ENCODE results near the gene GPR160. TPM values are rescaled to one million over a fixed set of nuclear protein-coding genes. Genes with fewer than 3 reads are reported as not detected.
"Not testable (repeated sequence)": the region's sequence is repeated elsewhere in the genome, so short reads cannot be mapped to it uniquely, and the experiment has no call there.

The GPR160 gene
- 1 to 10 TPM; 1.3 to 1.6 TPM for total RNA-seq
- long read RNA-seq, partial matches to known transcripts: 0 of 1 reads
- long read RNA-seq, other reads (novel, unspliced or antisense): 1 of 1 reads

- ATAC-seq (peak; percentile 86 to 93), DNase-seq (peak; percentile 72)
- intact Hi-C loops (cut with DNase I): no loop called here
These were observed at the start of gene GPR160 for GRCh38 chr3:170037463-170038433. TSS of gene GPR160 (plus strand) at chr3:170037995. CDS start at chr3:170083973, 45,978 bp downstream.

- intact Hi-C loops (cut with DNase I): no loop called here
- ATAC-seq (no peak), DNase-seq (no peak)
These were observed 47.4 kb upstream of the GPR160 start for GRCh38 chr3:169990431-169990830.

GRCh38 chr3:169992156-169992555 is 45.6 kb upstream of the GPR160 start:
- peak in 1 of 2 donors; percentile 42 for ATAC-seq
- intact Hi-C loops (cut with DNase I): no loop called here
- DNase-seq: no peak

- intact Hi-C loops (cut with DNase I): no loop called here
- no peak for ATAC-seq
- no peak for DNase-seq
These were observed 45.0 kb upstream of the GPR160 start for GRCh38 chr3:169992781-169993180.

- no peak for DNase-seq
- no peak for ATAC-seq
- intact Hi-C loops (cut with DNase I): no loop called here
These were observed 44.0 kb upstream of the GPR160 start for GRCh38 chr3:169993761-169994160.

- intact Hi-C loops (cut with DNase I): no loop called here
- ATAC-seq: no peak
- no peak for DNase-seq
These were observed 41.7 kb upstream of the GPR160 start for GRCh38 chr3:169996063-169996462.

- peak in 1 of 2 donors; percentile 81 for ATAC-seq
- no peak for DNase-seq
- intact Hi-C loops (cut with DNase I): no loop called here
These were observed 39.1 kb upstream of the GPR160 start for GRCh38 chr3:169998668-169999131.

GRCh38 chr3:169999433-169999832 is 38.4 kb upstream of the GPR160 start:
- intact Hi-C loops (cut with DNase I): no loop called here
- no peak for ATAC-seq
- DNase-seq: no peak

GRCh38 chr3:170000051-170000450 is 37.7 kb upstream of the GPR160 start:
- intact Hi-C loops (cut with DNase I): no loop called here
- DNase-seq: no peak

GRCh38 chr3:170002231-170002630 is 35.6 kb upstream of the GPR160 start:
- ATAC-seq: no peak
- intact Hi-C loops (cut with DNase I): no loop called here
- DNase-seq: no peak

More at GRCh38 chr3:170000051-170000450, 37.7 kb upstream of the GPR160 start:
- ATAC-seq: no peak

GRCh38 chr3:170002879-170003278 is 34.9 kb upstream of the GPR160 start:
- no peak for ATAC-seq
- intact Hi-C loops (cut with DNase I): no loop called here
- DNase-seq: no peak

- intact Hi-C loops (cut with DNase I): no loop called here
- DNase-seq (no peak), ATAC-seq (no peak)
These were observed 33.9 kb upstream of the GPR160 start for GRCh38 chr3:170003881-170004356.

GRCh38 chr3:170007031-170007663 is 30.6 kb upstream of the GPR160 start:
- no peak for DNase-seq
- peak; percentile 49 to 87 for ATAC-seq
- intact Hi-C loops (cut with DNase I): no loop called here

- intact Hi-C loops (cut with DNase I): no loop called here
- ATAC-seq (no peak), DNase-seq (no peak)
These were observed 27.3 kb upstream of the GPR160 start for GRCh38 chr3:170010498-170010897.

GRCh38 chr3:170012683-170013400 is 25.0 kb upstream of the GPR160 start:
- no peak for DNase-seq
- intact Hi-C loops (cut with DNase I): no loop called here
- no peak for ATAC-seq

GRCh38 chr3:170016057-170016456 is 21.7 kb upstream of the GPR160 start:
- no peak for DNase-seq
- ATAC-seq: no peak
- intact Hi-C loops (cut with DNase I): no loop called here

GRCh38 chr3:170019306-170019705 is 18.5 kb upstream of the GPR160 start:
- ATAC-seq; DNase-seq; intact Hi-C loops (cut with DNase I): not testable (repeated sequence)

GRCh38 chr3:170021083-170021482 is 16.7 kb upstream of the GPR160 start:
- intact Hi-C loops (cut with DNase I): no loop called here
- DNase-seq (no peak), ATAC-seq (no peak)

GRCh38 chr3:170022336-170022735 is 15.5 kb upstream of the GPR160 start:
- ATAC-seq (no peak), DNase-seq (no peak)
- intact Hi-C loops (cut with DNase I): no loop called here
